Right atrium auricular region (tissue), 2 donors: ENCODE measurements around the gene TRAK1. TPM values are rescaled to one million over a fixed set of nuclear protein-coding genes. Genes with fewer than 3 reads are reported as not detected.

ENCODE experiments used
- DNase-seq: peaks from one replicate; pipeline ENCODE4 v3.0.0-alpha.2; 2019; ENCODE audit warnings: low spot score
- H3K27ac ChIP-seq, 2 donors: fragments of 200-600 bp; sonication (generic); 1 replicate in 1 of 2; 2 replicates in 1 of 2; pipeline ENCODE4 v1.5.1; 2016 to 2019
- H3K27me3 ChIP-seq, 2 donors: fragments of 200-600 bp; sonication (generic); one replicate each; pipeline versions ENCODE4 v1.5.1 to v1.6.0; 2017 to 2019
- H3K36me3 ChIP-seq: fragments of 200-600 bp; sonication (generic); one replicate; pipeline ENCODE4 v1.5.1; 2016
- H3K4me1 ChIP-seq, 2 donors: fragments of 200-600 bp; sonication (generic); one replicate each; pipeline versions ENCODE4 v1.5.1 to v1.6.0; 2017 to 2019
- H3K4me3 ChIP-seq, 2 donors: fragments of 200-600 bp; sonication (generic); 1 replicate in 1 of 2; 2 replicates in 1 of 2; pipeline ENCODE4 v1.5.1; 2017 to 2019; ENCODE audit warnings: mild to moderate bottlenecking in 1 of 2, moderate library complexity in 1 of 2
- H3K9me3 ChIP-seq, 2 donors: fragments of 200-600 bp; sonication (generic); one replicate each; pipeline ENCODE4 v1.5.1; 2019
- CTCF ChIP-seq, 2 donors: fragments of 200-600 bp; sonication (generic); IDR thresholded peaks; one replicate each; pipeline ENCODE4 v1.5.1; 2019; ENCODE audit warnings: antibody characterized with exemption in 2 of 2
- total RNA-seq, 2 donors: library from RNA; depleted of rRNA; stranded (reverse); fragments of >200 nt; gene quantifications; one replicate each; pipeline ENCODE4 v1.1.0, GENCODE V29; 2016

The TRAK1 gene
- total RNA-seq, 2 donors from 2014 or later = 172 to 259 TPM

DNA sequence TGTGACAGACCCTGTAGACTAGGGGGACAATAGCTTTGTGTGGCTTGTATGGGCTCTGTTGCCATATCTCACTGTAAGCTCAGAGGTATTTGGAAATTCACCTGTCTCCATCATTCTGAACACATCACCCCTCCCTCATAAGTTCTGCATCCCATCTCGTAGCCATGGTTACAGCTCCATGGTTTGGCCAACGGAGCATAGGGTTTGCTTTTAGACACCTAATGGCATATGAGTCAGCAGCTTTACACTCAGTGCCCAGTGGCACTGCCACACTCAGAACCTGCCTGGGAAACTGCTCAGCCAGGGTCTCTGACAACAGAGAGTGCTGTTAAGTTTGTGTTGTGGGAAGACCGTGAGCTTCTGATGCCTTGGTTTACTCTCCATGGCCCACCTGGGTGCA is 107.6 kb downstream of the TRAK1 start:
- TF ChIP-seq CTCF (IDR thresholded peaks at IDR 0.05) = no peak
- no peak overlapping the region for H3K4me3 ChIP-seq
- no peaks in the 10 kb centered on the region for H3K27me3 ChIP-seq
- H3K9me3 ChIP-seq = no peaks in the 10 kb centered on the region
- peaks cover 90% of the 10 kb centered on the region for H3K36me3 ChIP-seq
- no peak for DNase-seq
- H3K27ac ChIP-seq = no peak overlapping the region
- H3K4me1 ChIP-seq = peaks cover 0 to 6% of the 10 kb centered on the region in 2 donors

- no peak for DNase-seq
- Histone ChIP-seq H3K9me3 (no peaks in the 10 kb centered on the region), H3K4me3 (no peak overlapping the region), H3K27me3 (no peaks in the 10 kb centered on the region), H3K27ac (no peak overlapping the region), H3K4me1 (no peaks in the 10 kb centered on the region), H3K36me3 (peaks cover 66% of the 10 kb centered on the region)
- no peak for TF ChIP-seq CTCF (IDR thresholded peaks at IDR 0.05)
Observed at GRCh38 chr3:42202217-42202865, 111.2 kb downstream of the TRAK1 start.

GRCh38 chr3:42204867-42205599 is 113.9 kb downstream of the TRAK1 start:
- no peak for DNase-seq
- no peaks in the 10 kb centered on the region for H3K9me3 ChIP-seq
- H3K27me3 ChIP-seq = no peaks in the 10 kb centered on the region
- H3K36me3 ChIP-seq = peaks cover 40% of the 10 kb centered on the region
- no peak for TF ChIP-seq CTCF (IDR thresholded peaks at IDR 0.05)
- H3K27ac ChIP-seq = no peak overlapping the region
- no peak overlapping the region for H3K4me3 ChIP-seq
- no peaks in the 10 kb centered on the region for H3K4me1 ChIP-seq

GRCh38 chr3:42205800-42206514 is 114.8 kb downstream of the TRAK1 start:
- no peaks in the 10 kb centered on the region for H3K9me3 ChIP-seq
- no peak overlapping the region for H3K27ac ChIP-seq
- DNase-seq = no peak
- H3K4me3 ChIP-seq = no peak overlapping the region
- H3K36me3 ChIP-seq = peaks cover 37% of the 10 kb centered on the region
- no peak for TF ChIP-seq CTCF (IDR thresholded peaks at IDR 0.05)
- no peaks in the 10 kb centered on the region for H3K4me1 ChIP-seq
- H3K27me3 ChIP-seq = no peaks in the 10 kb centered on the region

GRCh38 chr3:42209917-42210316 is 118.8 kb downstream of the TRAK1 start:
- no peak for TF ChIP-seq CTCF (IDR thresholded peaks at IDR 0.05)
- H3K36me3 ChIP-seq = peaks cover 35% of the 10 kb centered on the region

More at GRCh38 chr3:42209917-42210316, 118.8 kb downstream of the TRAK1 start:
- no peaks in the 10 kb centered on the region for H3K9me3 ChIP-seq
- no peaks in the 10 kb centered on the region for H3K4me1 ChIP-seq
- no peak overlapping the region for H3K27ac ChIP-seq
- no peak overlapping the region for H3K4me3 ChIP-seq
- H3K27me3 ChIP-seq = no peaks in the 10 kb centered on the region
- DNase-seq = no peak
